GM12878 (cell line): ENCODE data around the gene ARHGAP12.

ENCODE experiments used
- ASH2L ChIP-seq: fragments of 300-600, 200-600 bp; sonication (generic); IDR thresholded peaks from 2 replicates; pipeline ENCODE4 v1.6.1; 2017; ENCODE audit warnings: low read depth, mild to moderate bottlenecking, borderline replicate concordance
- EP300 ChIP-seq, 2 experiments: fragments of 150-350 bp in 1 of 2; IDR thresholded peaks; 2 replicates each; pipeline ENCODE4 v1.6.1; 2011 to 2012; ENCODE audit warnings: low read depth in 2 of 2, low read length in 2 of 2, borderline replicate concordance in 1 of 2, improper control_type of control experiment in 1 of 2, inconsistent platforms in 1 of 2; ENCODE audit not compliant: control insufficient read depth in 1 of 2
- EZH2 ChIP-seq: IDR thresholded peaks from 2 replicates; pipeline ENCODE4 v1.6.1; 2012; ENCODE audit warnings: low read depth, mild to moderate bottlenecking, control low read depth, inconsistent platforms, low read length, borderline replicate concordance; ENCODE audit not compliant: control insufficient read depth
- MTA3 ChIP-seq: IDR thresholded peaks from 2 replicates; pipeline ENCODE4 v1.6.1; 2012; ENCODE audit warnings: low read length, inconsistent platforms, borderline replicate concordance
- POLR2A ChIP-seq: IDR thresholded peaks from 2 replicates; pipeline ENCODE4 v1.6.1; 2011; ENCODE audit warnings: low read depth, mild to moderate bottlenecking, low read length
- ZNF274 ChIP-seq: IDR thresholded peaks from one replicate; pipeline ENCODE4 v1.8.0; 2011; ENCODE audit not compliant: insufficient read length, insufficient read depth
- TF ChIP-seq, protein P1 (sequence below), 3 experiments: IDR thresholded peaks in 2 of 3; conservative IDR thresholded peaks in 1 of 3; 2 replicates each; pipeline ENCODE4 v1.5.1; 2011; ENCODE audit warnings: low read depth in 3 of 3, low read length in 3 of 3, mild to moderate bottlenecking in 3 of 3, control low read depth in 2 of 3, moderate library complexity in 2 of 3, inconsistent platforms in 1 of 3, mixed read lengths in 1 of 3; ENCODE audit not compliant: control insufficient read depth in 2 of 3, insufficient read depth in 1 of 3; ENCODE audit errors: extremely low read depth in 1 of 3

DNA sequence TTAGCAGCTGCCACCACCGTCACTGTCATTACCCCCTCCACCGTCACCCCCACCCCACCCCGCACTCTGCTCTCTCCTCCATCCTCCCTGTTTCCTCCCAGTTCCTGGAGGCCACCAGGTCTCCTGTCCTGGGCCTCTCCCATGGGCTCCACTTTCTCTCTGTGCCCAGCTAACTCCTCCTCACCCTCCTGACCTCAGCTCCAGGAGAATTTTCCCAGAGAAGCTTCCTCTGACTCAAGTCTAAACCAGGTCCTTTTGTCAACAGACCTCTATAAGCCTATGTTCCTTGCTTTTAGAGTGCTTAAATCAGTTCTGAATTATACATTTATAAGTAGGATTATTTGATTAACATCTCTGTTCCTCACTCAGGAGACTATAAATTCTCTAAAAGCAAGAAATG is 150.0 kb downstream of the ARHGAP12 start:
- no peak for TF ChIP-seq EZH2
- no peak for TF ChIP-seq ASH2L
- no peak for TF ChIP-seq POLR2A
- TF ChIP-seq, protein P1, sequence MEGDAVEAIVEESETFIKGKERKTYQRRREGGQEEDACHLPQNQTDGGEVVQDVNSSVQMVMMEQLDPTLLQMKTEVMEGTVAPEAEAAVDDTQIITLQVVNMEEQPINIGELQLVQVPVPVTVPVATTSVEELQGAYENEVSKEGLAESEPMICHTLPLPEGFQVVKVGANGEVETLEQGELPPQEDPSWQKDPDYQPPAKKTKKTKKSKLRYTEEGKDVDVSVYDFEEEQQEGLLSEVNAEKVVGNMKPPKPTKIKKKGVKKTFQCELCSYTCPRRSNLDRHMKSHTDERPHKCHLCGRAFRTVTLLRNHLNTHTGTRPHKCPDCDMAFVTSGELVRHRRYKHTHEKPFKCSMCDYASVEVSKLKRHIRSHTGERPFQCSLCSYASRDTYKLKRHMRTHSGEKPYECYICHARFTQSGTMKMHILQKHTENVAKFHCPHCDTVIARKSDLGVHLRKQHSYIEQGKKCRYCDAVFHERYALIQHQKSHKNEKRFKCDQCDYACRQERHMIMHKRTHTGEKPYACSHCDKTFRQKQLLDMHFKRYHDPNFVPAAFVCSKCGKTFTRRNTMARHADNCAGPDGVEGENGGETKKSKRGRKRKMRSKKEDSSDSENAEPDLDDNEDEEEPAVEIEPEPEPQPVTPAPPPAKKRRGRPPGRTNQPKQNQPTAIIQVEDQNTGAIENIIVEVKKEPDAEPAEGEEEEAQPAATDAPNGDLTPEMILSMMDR (IDR thresholded peaks at IDR 0.05 in 2 of 3, conservative IDR thresholded peaks at IDR 0.05 in 1 of 3; ENCODE audit: control insufficient read depth in 2 of 3, extremely low read depth in 1 of 3, insufficient read depth in 1 of 3, low read depth in 3 of 3, low read length in 3 of 3), result no peak
- TF ChIP-seq ZNF274, result no peak
- no peak for TF ChIP-seq EP300 (IDR thresholded peaks at IDR 0.05; ENCODE audit: borderline replicate concordance in 1 of 2, control insufficient read depth in 1 of 2, low read depth in 2 of 2, low read length in 2 of 2)
- TF ChIP-seq MTA3, result no peak
